HS-27A (cell line): ENCODE results near the gene TCIRG1.

Experiments
- DNase-seq: peaks from one replicate; pipeline ENCODE4 v3.0.0-alpha.2; 2012; ENCODE audit warnings: low read depth, missing footprints

Gene TCIRG1

DNA sequence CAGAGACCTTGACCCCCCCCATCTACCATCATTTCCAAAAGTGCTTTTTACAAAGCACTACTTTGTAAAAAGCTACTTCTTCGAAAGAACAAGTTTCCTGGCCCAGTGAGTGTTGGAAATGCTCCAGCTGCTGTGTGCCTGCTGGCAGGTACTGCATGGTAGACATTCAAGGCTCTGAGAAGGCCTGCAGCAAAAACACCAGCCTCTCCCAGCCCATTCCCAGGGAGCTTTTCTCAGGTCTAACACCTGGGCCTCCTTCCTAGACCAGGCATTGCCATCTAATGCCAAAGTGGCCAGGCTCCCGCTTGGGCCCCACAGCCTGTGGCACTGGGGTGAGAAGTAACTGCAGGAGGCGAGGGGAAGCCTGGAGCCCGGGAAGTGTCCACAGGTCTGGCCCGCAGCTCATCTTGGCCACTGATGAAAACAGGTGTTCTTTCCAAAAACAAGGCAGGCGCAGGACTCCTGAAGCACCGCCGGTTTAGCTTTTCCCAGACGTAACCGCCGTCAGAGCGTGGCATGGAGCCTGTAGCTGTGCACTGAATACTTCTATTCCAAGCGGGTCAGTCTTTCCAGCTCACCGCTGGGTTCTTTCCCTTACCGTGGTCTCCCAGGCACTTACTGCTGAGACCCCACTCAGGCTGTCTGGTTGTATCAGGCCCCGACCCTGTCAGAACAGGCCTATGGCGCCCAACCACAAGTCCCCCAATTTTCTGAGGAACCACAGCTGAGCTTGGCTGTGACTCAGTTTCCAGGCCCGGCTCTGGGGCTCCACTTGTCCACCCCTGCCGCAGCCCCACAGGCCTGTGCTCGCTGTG, 1.2 kb upstream of the TCIRG1 start:
- no peak for DNase-seq

DNA sequence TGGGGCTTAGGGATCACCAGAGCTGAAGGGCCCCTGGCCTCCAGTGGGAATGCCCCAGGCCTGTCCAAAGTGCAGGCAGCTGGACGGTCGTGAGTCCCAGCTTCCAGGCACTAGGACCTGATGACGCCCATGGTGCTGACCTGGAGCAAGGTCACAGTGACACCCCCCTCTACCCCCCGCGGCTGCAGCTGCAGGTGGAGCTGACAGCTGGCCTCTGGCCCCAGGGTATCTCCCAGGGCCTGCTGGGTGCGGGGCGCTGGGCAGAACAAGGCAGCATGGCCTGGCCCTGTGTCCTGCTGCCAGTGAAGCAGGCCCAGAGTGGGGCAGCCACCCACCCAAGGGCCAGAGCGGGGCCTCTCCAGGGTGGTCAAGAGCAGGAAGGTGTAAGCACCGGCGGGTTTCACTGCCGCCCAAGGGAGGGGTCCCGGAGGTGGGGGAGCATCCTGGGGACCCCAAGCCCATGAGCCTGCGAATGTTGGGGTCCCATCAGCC, 553 bp upstream of the TCIRG1 start:
- DNase-seq, result no peak

GRCh38 chr11:68039526-68040086, 781 bp downstream of the TCIRG1 start:
- no peak for DNase-seq

DNA sequence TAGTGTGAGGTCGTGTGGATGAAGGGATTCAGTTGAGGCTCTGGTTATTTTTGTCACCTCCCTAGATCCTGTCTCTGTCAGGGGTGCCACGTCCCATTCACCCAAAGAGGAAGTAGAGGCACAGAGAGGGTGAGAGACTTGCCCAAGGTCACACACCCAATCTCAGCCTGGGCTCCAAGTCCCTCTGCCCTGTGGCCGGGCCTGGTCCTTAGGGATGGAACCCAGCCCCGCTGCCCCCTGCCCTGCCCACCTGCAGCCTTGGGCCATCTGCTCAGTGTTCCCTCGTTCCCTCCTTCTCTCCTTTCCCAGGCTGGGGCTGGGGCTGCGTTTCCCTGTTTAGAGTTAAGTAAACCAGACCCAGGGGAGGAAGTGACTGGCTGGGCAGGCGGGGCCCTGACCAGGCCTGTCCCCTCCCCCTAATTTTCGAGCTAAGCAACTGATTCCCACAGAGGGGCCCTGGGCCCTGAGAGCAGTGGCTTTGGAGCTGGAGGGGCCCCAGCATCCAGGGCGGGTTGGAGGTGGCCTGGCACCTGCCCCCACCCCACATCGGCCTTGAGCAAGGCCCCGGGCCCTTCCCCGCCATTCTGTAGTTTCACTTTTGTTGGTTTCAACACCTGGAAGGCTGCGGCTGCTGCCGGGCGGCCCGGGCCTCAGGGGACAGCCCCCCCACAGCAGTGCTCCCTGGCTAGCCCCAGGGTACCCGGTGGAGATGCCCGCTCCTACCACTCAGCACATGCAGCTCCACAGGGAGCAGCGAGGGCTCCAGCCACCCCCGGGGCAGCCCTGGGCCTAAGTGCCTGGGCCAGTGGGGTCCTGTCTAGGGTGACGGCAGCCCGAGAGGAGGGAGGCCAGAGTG, 1.5 kb downstream of the TCIRG1 start:
- DNase-seq, result no peak

DNA sequence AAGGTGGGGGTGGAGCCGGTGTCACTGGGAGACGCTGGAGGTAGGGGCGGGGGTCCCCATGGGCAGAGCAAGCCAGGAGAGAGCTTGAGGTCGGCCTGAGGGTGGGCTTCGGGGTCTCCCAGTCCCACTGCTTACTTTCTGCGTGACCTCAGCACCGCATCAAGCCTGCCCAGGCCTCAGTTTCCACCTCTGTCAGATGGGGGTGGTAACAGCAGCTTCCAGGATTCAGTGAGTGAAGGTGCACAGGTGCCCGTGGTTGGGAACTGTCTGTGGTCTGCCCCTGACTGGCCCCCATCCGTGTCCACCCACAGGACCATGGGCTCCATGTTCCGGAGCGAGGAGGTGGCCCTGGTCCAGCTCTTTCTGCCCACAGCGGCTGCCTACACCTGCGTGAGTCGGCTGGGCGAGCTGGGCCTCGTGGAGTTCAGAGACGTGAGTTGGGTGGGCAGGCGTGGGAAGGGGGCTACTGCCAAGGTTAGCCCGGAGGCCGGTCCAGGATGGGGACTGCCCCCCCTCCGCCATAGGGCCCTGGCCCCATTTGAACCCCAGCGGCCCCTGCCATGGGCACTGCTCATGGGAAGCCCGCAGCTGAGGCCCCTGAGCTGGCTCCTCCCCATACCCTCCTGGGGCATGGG, 2.2 kb downstream of the TCIRG1 start:
- no peak for DNase-seq

DNA sequence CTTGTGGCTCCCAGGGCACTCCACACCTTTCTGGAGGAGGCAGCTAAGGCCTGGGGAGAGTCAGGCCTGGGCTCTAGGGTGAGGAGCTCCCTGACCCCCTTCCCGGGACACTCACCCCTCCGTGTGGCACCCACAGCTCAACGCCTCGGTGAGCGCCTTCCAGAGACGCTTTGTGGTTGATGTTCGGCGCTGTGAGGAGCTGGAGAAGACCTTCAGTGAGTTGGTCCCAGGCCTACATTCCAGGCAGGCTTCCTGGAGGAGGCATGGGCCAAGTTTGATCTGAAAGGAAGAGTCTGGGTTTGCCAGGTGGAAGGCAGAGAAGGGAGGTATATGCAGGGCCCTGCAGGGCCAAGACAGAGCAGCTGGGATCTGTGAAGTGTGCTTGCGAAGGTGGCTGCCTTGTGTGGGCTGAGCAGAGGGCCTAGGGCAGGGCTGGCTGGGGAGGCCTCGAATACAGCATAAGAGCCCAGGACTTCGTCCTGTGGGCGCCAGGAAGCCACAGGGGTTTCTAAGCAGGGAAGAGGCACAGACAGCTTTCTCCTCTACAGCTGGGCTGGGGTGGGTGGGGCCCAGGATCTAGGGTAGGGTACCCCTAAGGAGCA, 2.9 kb downstream of the TCIRG1 start:
- DNase-seq, result no peak

DNA sequence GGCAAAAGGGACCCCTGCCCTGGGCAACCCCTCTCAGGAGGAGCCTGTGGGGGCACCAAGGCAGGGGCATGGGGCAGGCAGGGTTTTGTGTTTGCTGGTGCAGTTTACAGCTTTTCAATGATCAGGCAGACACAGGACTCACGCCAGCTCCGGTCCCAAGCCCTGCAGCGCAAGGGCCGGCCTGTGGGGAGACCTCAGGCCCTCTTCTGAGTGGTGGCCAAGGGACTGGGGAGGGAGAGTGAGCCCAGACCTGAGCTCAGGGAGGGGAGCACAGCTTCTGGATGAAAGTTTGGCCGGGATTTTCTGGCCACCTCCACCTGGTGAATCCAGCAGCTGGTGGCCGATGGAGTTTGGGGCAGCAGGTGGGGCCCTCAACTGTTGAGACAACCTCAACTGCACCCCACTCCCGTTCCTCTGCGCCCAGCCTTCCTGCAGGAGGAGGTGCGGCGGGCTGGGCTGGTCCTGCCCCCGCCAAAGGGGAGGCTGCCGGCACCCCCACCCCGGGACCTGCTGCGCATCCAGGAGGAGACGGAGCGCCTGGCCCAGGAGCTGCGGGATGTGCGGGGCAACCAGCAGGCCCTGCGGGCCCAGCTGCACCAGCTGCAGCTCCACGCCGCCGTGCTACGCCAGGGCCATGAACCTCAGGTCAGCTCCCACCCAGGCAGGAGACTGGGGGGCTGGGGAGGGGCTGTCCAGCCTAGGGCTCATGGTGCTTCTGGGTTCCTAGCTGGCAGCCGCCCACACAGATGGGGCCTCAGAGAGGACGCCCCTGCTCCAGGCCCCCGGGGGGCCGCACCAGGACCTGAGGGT, 3.6 kb downstream of the TCIRG1 start:
- DNase-seq, result no peak

GRCh38 chr11:68043029-68043348, 4.2 kb downstream of the TCIRG1 start:
- DNase-seq, result no peak

DNA sequence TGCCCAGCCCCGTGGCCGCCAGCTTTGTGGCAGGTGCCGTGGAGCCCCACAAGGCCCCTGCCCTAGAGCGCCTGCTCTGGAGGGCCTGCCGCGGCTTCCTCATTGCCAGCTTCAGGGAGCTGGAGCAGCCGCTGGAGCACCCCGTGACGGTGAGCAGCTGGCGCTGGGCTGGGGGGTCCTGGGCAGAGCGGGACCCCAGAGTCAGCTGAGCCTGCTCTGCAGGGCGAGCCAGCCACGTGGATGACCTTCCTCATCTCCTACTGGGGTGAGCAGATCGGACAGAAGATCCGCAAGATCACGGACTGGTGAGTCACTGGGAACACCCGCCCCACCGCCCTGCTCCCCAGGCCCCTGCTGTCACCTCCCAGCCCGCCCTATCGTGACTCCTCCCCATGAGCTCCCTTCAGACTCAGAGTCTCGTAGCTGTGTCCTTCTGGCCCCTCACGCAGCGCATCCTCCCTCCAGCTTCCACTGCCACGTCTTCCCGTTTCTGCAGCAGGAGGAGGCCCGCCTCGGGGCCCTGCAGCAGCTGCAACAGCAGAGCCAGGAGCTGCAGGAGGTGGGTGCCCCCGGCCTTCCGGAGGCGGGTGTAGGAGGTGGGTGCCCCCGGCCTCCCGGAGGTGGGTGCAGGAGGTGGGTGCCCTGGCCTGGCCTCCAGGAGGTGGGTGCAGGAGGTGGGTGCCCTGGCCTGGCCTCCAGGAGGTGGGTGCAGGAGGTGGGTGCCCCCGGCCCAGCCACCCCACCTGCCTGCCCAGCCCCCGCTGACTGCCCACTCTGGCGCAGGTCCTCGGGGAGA, 4.7 kb downstream of the TCIRG1 start:
- no peak for DNase-seq

- no peak for DNase-seq
These were observed 5.5 kb downstream of the TCIRG1 start for GRCh38 chr11:68044145-68044813.

DNA sequence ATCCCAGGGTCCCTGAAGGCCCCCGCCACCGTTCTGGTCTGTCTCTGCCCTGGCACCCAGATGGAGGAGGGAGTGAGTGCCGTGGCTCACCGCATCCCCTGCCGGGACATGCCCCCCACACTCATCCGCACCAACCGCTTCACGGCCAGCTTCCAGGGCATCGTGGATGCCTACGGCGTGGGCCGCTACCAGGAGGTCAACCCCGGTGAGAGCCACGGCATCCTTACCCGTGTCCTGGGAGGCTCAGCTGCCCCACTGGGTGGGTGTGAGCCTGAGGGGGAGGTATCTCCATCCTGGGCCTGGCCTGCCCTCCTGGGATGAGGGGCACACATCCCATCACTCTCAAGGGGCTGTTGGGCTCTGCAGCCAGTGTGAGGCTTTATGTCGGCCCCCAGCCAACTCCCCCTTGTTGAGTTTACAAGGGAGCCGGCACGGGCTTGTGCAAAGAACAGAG, 6.1 kb downstream of the TCIRG1 start:
- DNase-seq, result no peak

DNA sequence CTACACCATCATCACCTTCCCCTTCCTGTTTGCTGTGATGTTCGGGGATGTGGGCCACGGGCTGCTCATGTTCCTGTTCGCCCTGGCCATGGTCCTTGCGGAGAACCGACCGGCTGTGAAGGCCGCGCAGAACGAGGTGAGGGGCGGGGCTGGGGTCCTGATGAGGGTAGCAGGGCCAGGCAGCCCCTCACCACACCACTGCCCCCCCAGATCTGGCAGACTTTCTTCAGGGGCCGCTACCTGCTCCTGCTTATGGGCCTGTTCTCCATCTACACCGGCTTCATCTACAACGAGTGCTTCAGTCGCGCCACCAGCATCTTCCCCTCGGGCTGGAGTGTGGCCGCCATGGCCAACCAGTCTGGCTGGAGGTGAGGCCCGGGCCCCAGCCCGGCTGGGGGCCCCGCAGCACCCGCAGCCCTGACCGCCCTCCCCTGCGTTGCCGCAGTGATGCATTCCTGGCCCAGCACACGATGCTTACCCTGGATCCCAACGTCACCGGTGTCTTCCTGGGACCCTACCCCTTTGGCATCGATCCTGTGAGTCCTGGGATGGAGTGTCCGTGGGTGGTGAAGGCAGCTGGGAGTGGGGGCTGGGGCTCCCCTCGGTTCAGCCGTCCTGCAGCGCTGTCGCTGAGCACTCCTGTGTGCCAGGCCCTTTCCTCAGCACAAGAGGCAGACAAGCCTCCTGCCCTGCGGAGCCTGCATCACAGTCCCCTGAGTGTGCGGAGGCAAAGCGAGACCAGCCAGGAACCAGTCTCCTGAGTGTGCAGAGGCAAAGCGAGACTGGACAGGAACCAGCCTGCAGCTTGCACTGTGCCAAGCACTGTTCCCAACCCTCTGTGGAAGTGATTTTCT, 8.8 kb downstream of the TCIRG1 start:
- no peak for DNase-seq

DNA sequence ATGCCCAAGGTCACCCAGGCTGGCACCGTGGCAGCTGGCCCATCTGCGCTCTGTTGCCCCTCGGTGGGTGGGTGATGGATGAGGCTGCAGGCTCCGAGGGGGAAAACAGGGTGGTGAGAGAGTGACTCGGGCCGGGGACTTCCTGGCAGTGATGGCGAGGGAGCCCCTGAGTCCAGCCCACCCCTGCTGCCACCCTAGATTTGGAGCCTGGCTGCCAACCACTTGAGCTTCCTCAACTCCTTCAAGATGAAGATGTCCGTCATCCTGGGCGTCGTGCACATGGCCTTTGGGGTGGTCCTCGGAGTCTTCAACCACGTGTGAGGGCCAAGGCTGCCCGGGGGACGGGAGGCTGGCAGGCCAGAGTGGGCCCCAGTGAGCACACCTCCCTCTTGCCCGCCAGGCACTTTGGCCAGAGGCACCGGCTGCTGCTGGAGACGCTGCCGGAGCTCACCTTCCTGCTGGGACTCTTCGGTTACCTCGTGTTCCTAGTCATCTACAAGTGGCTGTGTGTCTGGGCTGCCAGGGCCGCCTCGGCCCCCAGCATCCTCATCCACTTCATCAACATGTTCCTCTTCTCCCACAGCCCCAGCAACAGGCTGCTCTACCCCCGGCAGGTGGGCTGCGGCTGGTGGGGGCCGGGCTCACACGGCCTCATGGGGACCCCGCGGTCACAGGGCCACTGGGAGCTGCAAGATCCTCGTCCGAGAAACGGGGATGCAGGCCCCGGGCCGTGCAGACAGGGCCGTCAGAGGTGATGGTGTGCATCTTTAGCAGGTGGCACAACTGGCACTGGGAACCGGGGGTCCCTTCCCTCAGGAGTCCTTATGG, 10.1 kb downstream of the TCIRG1 start:
- DNase-seq, result no peak

DNA sequence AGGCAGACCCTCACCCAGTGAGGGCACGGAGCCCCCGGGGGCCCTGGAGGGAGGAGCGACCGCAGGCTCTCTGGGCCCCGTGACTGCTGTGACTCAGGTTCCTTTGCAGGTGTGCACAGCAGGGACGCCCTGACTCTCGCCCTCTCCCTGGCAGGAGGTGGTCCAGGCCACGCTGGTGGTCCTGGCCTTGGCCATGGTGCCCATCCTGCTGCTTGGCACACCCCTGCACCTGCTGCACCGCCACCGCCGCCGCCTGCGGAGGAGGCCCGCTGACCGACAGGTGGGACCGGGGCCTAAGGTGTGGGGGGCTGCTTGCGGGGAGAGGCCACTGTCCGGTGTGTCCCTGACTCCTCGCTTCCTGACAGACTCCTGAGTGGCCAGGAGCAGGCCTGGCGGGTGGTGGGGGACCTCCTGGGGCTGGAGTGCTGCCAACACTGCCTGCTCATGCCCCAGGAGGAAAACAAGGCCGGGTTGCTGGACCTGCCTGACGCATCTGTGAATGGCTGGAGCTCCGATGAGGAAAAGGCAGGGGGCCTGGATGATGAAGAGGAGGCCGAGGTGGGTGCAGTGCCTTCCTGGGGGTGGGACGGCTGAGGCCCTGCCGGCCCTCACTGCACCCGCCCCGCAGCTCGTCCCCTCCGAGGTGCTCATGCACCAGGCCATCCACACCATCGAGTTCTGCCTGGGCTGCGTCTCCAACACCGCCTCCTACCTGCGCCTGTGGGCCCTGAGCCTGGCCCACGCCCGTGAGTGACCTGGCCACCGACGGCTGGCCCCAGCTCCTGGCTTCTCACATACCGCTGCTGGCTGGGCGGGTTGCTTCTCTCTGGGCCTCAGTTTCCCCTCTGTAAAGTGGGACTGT, 10.9 kb downstream of the TCIRG1 start:
- DNase-seq, result no peak

- no peak for DNase-seq
These were observed 11.6 kb downstream of the TCIRG1 start for GRCh38 chr11:68050371-68050841.
